Glomerular endothelial cell (primary cell): ENCODE results near the gene PARD6G. TPM values are rescaled to one million over a fixed set of nuclear protein-coding genes. Genes with fewer than 3 reads are reported as not detected.
"Not testable (repeated sequence)": the region's sequence is repeated elsewhere in the genome, so short reads cannot be mapped to it uniquely, and the experiment has no call there.

Experiments
- DNase-seq: peaks from one replicate; pipeline ENCODE4 v3.0.0-alpha.2; 2011; ENCODE audit warnings: low read depth, low spot score; ENCODE audit errors: extremely low read depth
- total RNA-seq: library from RNA; depleted of rRNA; stranded (reverse); fragments of >200 nt; gene quantifications from 2 replicates; pipeline ENCODE4 v1.2.3, GENCODE V29; 2015

Gene PARD6G, protein sequence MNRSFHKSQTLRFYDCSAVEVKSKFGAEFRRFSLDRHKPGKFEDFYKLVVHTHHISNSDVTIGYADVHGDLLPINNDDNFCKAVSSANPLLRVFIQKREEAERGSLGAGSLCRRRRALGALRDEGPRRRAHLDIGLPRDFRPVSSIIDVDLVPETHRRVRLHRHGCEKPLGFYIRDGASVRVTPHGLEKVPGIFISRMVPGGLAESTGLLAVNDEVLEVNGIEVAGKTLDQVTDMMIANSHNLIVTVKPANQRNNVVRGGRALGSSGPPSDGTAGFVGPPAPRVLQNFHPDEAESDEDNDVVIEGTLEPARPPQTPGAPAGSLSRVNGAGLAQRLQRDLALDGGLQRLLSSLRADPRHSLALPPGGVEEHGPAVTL
- total RNA-seq = 5.1 and 5.4 TPM in 2 replicates

DNA sequence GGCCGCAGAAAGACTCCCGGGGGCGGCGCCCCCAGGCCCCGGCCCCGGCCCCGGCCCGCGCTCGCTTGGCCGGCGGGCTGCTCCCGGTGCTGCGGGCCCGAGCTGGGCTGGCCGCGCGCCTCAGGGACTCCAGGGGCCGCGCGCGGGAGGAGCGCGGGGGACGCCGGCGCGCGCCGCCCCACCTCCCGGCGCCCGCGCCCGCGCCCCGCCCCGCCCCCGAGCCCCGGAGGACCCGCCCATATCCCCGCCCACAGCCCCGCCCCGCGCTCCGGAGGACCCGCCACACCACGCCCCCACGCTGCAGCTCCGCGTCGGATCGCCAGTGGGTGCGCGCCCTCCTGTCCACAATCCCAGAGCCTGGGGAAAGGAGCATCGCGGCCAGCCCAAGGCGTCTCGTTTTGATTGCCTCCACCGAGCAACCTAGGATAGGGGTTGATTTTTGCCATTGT, at the start of gene PARD6G:
PARD6G (minus strand) TSS at position 122 of the 449 bp plus-strand sequence. CDS start 166 bp downstream, outside the sequence.
- no peak for DNase-seq

DNA sequence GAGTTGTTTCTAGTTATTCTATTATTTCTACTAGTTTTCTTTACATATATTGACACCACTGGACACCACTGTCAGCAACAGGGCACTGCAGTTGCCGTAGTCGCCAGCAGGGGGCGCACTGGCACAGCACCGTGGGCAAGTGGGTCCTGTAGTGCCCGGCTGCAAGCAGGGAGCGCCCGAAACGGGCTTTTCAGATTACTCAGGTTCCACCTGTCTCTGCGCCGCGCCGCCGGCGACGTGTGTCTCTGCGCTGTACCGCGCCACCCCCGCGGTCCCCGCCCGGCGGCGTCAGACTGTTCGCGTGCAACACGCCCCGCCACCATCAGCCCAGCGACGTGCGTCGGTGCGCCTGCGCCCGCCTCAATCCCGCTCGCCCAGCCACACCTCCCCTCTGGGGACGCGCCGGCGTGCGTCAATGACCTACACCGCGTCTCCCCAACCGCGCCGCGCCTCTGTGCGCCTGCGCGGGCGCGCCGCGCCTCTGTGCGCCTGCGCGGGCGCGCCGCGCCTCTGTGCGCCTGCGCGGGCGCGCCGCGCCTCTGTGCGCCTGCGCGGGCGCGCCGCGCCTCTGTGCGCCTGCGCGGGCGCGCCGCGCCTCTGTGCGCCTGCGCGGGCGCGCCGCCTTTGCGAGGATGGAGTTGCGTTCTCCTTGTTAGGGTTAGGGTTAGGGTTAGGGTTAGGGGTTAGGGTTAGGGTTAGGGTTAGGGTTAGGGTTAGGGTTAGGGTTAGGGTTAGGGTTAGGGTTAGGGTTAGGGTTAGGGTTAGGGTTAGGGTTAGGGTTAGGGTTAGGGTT, 15.1 kb upstream of the PARD6G start:
- DNase-seq = not testable (repeated sequence)

DNA sequence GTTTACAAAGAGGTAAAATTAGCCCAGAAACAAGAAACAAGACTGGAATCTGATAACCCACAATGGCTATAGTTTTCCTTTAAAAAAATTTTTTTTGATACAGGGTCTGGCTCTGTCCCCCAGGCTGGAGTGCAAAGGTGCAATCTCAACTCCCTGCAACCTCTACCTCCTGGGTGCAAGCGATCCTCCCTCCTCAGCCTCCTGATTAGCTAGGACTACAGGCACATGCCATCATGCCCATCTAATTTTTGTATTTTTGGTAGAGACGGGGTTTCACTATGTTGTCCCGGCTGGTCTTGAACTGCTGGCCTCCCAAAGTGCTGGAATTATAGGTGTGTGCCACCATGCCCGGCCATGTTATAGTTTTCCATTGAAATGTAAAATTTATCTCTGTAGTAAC, 12.3 kb upstream of the PARD6G start:
- no peak for DNase-seq

- no peak for DNase-seq
Observed at GRCh38 chr18:80258640-80259039, 11.3 kb upstream of the PARD6G start.

DNA sequence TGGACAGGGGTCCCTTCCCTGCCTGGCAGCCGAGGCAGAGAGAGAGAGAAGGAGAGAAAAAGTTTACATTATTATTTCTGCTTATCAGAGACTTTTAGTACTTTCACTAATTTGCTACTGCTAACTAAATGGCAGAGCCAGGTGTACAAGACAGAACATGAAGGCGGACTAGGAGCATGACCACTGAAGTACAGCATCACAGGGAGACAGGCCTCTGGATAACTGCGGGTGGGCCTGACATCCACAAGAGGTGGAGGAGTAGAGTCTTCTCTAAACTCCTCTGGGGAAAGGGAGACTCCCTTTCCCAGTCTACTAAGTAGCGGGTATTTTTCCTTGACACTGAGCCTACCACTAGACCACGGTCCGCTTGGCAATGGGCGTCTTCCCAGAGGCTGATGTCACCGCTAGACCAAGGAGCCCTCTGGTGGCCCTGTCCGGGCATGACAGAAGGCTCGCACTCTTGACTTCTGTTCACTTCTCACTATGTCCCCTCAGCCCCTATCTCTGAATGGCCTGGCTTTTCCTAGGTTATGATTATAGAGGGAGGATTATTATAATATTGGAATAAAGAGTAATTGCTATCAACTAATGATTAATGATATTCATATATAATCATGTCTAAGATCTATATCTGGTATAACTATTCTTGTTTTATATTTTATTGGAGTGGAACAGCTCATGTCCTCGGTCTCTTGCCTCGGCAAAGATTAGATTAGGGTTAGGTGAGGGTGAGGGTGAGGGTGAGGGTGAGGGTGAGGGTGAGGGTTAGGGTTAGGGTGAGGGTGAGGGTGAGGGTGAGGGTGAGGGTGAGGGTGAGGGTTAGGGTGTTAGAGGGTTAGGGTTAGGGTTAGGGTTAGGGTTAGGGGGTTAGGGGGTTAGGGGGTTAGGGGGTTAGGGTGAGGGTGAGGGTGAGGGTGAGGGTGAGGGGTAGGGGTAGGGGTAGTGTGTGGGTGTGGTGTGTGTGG, 10.5 kb upstream of the PARD6G start:
- peak; percentile 23 for DNase-seq

GRCh38 chr18:80254971-80255500, 7.7 kb upstream of the PARD6G start:
- no peak for DNase-seq

- no peak for DNase-seq
Observed at GRCh38 chr18:80253871-80254492, 6.7 kb upstream of the PARD6G start.

DNA sequence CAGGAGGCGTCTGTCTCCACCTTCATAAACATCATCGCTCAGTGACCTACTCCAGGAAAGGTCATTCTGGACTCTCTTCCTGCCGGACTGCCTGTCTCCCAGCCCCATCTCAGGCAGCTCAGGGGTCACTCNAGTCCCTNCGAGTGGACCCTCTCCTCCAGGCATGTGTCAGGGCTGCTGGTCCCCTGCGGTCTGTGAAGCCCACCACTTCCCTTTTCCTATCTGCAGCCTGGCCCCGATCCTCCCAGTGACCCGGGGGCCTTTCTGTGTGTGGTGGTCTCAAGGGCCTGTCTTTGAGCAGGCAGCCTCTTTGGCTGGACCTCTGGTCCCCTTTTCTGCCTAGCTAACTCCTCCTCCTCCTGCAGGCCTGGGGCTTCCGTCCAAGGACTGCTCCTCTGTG, 5.9 kb upstream of the PARD6G start:
- no peak for DNase-seq

- DNase-seq = no peak
Observed at GRCh38 chr18:80252136-80252535, 4.8 kb upstream of the PARD6G start.

DNA sequence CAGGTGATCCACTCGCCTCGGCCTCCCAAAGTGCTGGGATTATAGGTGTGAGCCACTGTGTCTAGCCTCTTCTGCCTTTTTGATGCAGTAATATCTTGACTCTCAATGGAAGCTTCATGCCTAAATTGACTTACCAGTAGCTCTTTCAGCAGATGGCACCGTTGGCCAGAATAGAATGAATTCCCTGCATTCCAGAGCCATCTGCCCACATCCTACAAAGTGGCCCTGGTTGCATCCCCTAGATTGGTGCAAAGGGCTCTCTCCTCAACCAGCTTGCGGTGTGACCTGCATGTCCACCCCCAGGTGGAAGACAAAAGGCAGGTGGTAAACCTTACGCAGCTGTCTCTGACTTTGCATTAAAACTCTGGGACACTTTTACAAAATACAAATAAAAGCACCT, 4.4 kb upstream of the PARD6G start:
- DNase-seq = no peak

GRCh38 chr18:80250740-80251364, 3.5 kb upstream of the PARD6G start:
- no peak for DNase-seq

- DNase-seq = no peak
Observed at GRCh38 chr18:80249217-80250093, 2.1 kb upstream of the PARD6G start.

GRCh38 chr18:80246445-80247392, 595 bp downstream of the PARD6G start:
- DNase-seq = no peak

- no peak for DNase-seq
Observed at GRCh38 chr18:80245781-80246444, 1.4 kb downstream of the PARD6G start.

DNA sequence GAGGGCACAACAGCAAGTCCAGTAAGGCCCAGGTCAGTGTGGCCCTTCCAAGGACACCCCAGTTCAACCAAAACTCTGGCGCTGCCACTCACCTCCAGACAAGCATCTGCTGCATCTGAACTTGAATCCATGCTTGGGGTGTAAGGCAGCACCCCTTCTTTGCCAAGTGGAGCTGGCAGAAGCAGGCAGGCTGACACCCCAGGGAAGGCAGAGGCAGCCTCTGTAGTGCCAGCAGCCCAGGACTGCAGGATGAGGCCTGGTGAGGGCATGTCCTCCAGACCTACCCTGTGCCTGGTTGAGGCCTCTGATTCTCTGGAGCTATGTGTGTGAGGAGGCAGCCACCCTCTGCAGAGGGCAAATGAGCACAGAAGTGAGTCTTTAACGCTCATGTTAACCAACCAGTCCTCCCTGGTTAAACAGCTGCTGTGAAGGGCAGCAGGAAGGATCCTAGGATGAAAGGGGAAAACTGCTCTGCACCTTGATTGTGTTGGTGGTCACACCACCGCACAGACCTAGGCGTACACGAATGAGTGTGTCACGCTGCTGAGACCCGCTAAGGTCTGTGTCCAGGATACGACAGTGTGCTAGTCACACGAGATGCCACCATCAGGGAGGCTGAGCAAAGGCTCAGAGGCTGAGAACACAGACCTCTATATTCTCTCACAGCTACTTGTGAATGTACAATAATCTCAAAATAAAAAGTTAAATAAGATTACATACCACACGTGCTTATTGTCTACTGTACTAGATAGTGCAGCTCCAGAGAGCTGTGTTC, 2.2 kb downstream of the PARD6G start:
- DNase-seq = no peak

- DNase-seq = no peak
Observed at GRCh38 chr18:80244167-80244566, 3.1 kb downstream of the PARD6G start.
